Measurements from ENCODE around the gene GPR153.
"Not testable (repeated sequence)": the region's sequence is repeated elsewhere in the genome, so short reads cannot be mapped to it uniquely, and the experiment has no call there.

Gene GPR153

GRCh38 chr1:6222636-6223035 lies 38.3 kb downstream of the GPR153 start:
- no peak for TF ChIP-seq CTCF (IDR thresholded peaks at IDR 0.05; ENCODE audit: low read depth, low read length)
- DNase-seq (ENCODE audit: extremely low read depth, low read depth): no peak

DNA sequence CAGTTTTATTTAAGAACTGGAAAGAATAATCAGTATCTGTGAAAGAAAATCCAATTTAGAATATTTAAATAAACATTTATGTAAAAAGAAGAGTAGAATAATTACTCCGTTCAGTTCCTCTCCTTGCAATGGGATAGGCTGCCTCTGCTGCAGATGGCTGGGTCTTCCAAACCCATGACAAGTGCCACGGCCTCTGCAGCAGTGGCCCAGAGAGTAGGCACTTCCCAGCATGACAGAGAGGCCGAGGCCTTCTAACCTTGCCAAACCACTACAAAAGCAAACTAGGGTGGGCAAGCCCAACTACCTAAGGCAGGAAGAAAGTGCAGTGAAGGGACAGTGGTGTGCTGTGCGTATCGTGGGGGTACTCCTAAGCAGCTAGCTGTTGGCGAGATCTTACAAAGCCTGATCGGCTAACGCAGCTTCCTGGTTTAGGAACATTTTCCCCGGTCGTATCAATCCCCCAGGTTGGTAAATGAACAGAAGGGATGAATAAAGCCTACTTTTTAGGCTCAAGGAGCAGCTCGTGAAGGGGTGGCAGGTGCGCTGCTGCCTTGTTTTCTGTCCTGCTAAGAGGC lies 39.6 kb downstream of the GPR153 start:
- DNase-seq (ENCODE audit: extremely low read depth, low read depth): no peak
- TF ChIP-seq CTCF (IDR thresholded peaks at IDR 0.05; ENCODE audit: low read depth, low read length): no peak

- TF ChIP-seq CTCF (IDR thresholded peaks at IDR 0.05; ENCODE audit: low read depth, low read length): no peak
- DNase-seq (ENCODE audit: extremely low read depth, low read depth): no peak
Observed at GRCh38 chr1:6220236-6220635, 40.7 kb downstream of the GPR153 start.

- DNase-seq (ENCODE audit: extremely low read depth, low read depth): not testable (repeated sequence)
Observed at GRCh38 chr1:6219641-6220040, 41.3 kb downstream of the GPR153 start.

GRCh38 chr1:6218375-6219164 lies 42.3 kb downstream of the GPR153 start:
- no peak for DNase-seq (ENCODE audit: extremely low read depth, low read depth)
- TF ChIP-seq CTCF (IDR thresholded peaks at IDR 0.05; ENCODE audit: low read depth, low read length): no peak

DNA sequence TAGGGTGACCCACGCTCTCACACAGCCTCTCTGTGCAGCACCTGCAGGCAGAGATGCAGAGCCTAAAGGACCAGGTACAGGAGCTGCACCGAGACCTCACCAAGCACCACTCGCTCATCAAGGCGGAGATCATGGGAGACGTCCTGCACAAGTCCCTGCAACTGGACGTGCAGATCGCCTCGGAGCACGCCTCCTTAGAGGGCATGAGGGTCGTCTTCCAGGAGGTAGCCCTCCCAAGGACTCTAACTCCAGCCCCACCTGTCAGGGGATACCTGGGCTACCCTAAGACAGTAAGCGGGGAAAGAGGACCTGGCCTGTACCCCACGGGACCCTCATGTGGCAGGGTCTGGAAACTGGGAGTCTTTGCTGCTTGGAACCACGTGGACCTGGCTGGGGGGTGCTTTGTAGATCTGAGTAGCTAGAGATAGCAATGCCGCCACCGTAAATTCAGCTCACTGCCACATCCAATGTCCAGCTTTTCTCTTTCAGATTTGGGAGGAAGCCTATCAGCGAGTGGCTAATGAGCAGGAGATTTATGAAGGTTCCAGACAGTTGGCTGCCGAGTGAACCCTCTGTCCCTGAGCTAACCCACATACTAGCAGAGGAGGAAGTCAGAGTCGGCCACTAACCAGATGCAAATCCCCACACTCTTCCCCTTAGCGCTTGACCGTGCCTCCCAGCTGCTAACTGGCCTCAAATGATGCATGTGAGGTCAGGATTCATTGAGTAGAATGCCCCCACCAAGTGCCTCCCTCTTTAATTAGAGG lies 48.5 kb downstream of the GPR153 start:
- DNase-seq (ENCODE audit: extremely low read depth, low read depth): no peak
- TF ChIP-seq CTCF (IDR thresholded peaks at IDR 0.05; ENCODE audit: low read depth, low read length): no peak

DNA sequence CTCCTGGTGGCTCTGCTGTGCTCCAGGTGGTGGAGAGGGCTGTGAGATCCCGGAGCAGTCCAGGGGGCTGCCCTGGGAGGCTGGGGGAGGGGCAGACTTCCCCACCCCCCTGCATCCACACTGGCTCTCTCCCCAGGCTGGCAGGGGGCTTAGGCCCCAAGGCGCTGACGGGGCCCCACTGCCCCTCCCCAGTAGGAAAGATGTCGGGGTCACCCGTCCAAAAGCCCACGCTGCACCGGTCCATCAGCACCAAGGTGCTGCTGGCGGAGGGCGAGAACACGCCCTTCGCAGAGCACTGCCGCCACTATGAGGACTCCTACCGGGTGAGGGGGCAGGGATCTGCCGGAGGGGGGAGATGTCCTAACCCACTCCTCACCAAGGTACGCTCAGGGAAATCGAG lies 49.2 kb downstream of the GPR153 start:
- TF ChIP-seq CTCF (IDR thresholded peaks at IDR 0.05; ENCODE audit: low read depth, low read length): no peak
- no peak for DNase-seq (ENCODE audit: extremely low read depth, low read depth)
